ENCODE data around the gene ADAMTS6.

The ADAMTS6 gene

GRCh38 chr5:65198456-65199120, 283.1 kb downstream of the ADAMTS6 start:
- TF ChIP-seq EGR1 (IDR thresholded peaks at IDR 0.05): no peak
- no peak for TF ChIP-seq EP300 (IDR thresholded peaks at IDR 0.05; ENCODE audit: borderline replicate concordance)
- TF ChIP-seq FOXM1 (IDR thresholded peaks at IDR 0.05; ENCODE audit: borderline replicate concordance, low read depth): no peak

- TF ChIP-seq TAF1 (IDR thresholded peaks at IDR 0.05; ENCODE audit: low read depth) (no peak), EP300 (IDR thresholded peaks at IDR 0.05; ENCODE audit: borderline replicate concordance) (no peak), TEAD4 (IDR thresholded peaks at IDR 0.05) (no peak), FOXM1 (IDR thresholded peaks at IDR 0.05; ENCODE audit: borderline replicate concordance, low read depth) (no peak), NFIC (IDR thresholded peaks at IDR 0.05) (no peak), USF1 (IDR thresholded peaks at IDR 0.05) (no peak), ZBTB7A (IDR thresholded peaks at IDR 0.05; ENCODE audit: low read depth) (no peak), MAX (IDR thresholded peaks at IDR 0.05) (no peak), TCF12 (IDR thresholded peaks at IDR 0.05; ENCODE audit: low read depth) (no peak)
- TF ChIP-seq, protein P1, sequence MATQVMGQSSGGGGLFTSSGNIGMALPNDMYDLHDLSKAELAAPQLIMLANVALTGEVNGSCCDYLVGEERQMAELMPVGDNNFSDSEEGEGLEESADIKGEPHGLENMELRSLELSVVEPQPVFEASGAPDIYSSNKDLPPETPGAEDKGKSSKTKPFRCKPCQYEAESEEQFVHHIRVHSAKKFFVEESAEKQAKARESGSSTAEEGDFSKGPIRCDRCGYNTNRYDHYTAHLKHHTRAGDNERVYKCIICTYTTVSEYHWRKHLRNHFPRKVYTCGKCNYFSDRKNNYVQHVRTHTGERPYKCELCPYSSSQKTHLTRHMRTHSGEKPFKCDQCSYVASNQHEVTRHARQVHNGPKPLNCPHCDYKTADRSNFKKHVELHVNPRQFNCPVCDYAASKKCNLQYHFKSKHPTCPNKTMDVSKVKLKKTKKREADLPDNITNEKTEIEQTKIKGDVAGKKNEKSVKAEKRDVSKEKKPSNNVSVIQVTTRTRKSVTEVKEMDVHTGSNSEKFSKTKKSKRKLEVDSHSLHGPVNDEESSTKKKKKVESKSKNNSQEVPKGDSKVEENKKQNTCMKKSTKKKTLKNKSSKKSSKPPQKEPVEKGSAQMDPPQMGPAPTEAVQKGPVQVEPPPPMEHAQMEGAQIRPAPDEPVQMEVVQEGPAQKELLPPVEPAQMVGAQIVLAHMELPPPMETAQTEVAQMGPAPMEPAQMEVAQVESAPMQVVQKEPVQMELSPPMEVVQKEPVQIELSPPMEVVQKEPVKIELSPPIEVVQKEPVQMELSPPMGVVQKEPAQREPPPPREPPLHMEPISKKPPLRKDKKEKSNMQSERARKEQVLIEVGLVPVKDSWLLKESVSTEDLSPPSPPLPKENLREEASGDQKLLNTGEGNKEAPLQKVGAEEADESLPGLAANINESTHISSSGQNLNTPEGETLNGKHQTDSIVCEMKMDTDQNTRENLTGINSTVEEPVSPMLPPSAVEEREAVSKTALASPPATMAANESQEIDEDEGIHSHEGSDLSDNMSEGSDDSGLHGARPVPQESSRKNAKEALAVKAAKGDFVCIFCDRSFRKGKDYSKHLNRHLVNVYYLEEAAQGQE (IDR thresholded peaks at IDR 0.05; ENCODE audit: low read depth): no peak
Measured at GRCh38 chr5:65197531-65198455, 283.9 kb downstream of the ADAMTS6 start.

DNA sequence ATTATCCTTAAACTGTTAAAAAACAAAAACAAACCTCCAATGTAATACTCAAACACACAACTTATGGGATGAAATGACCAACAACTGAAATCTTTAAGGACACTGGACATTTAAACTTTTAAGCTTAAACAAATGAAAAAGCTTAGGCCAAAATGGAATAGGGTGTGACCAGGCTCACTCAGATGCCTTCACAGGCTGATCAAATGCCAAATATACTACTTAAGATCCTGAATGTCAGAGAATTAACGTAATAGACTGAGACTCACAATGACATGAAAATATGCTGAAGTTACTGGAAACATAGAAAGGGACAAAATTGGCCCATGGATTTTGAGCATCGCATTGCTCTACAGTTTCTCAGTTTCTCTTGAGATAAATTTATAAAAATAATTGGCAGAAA, 286.8 kb downstream of the ADAMTS6 start:
- TF ChIP-seq YY1 (IDR thresholded peaks at IDR 0.05; ENCODE audit: low read depth) (no peak), MAX (IDR thresholded peaks at IDR 0.05) (no peak), TEAD4 (IDR thresholded peaks at IDR 0.05) (no peak), ZBTB7A (IDR thresholded peaks at IDR 0.05; ENCODE audit: low read depth) (no peak)
- TF ChIP-seq, protein P1 (IDR thresholded peaks at IDR 0.05; ENCODE audit: low read depth): no peak

GRCh38 chr5:65192331-65192730, 289.4 kb downstream of the ADAMTS6 start:
- TF ChIP-seq CREB1 (IDR thresholded peaks at IDR 0.05; ENCODE audit: low read depth): no peak
- no peak for TF ChIP-seq NFIC (IDR thresholded peaks at IDR 0.05)
- no peak for TF ChIP-seq EP300 (IDR thresholded peaks at IDR 0.05; ENCODE audit: borderline replicate concordance)
- no peak for TF ChIP-seq TCF12 (IDR thresholded peaks at IDR 0.05; ENCODE audit: low read depth)
- no peak for TF ChIP-seq FOXM1 (IDR thresholded peaks at IDR 0.05; ENCODE audit: borderline replicate concordance, low read depth)
- TF ChIP-seq USF1 (IDR thresholded peaks at IDR 0.05): no peak
- TF ChIP-seq ZBTB7A (IDR thresholded peaks at IDR 0.05; ENCODE audit: low read depth): no peak
- TF ChIP-seq TAF1 (IDR thresholded peaks at IDR 0.05; ENCODE audit: low read depth): no peak
- TF ChIP-seq RAD21 (IDR thresholded peaks at IDR 0.05; ENCODE audit: low read depth): no peak
- TF ChIP-seq TEAD4 (IDR thresholded peaks at IDR 0.05): no peak
- TF ChIP-seq, protein P1 (IDR thresholded peaks at IDR 0.05; ENCODE audit: low read depth): no peak
- no peak for TF ChIP-seq YY1 (IDR thresholded peaks at IDR 0.05; ENCODE audit: low read depth)
- TF ChIP-seq CEBPB (IDR thresholded peaks at IDR 0.05): no peak
- no peak for TF ChIP-seq MAX (IDR thresholded peaks at IDR 0.05)

Data from Ishikawa (cell line).